ENCODE results near the gene S1PR3.

Gene S1PR3

GRCh38 chr9:89025553-89025952 lies 34.3 kb downstream of the S1PR3 start:
- in situ Hi-C loops (cut with HindIII; ENCODE audit: low sequenced_read_pairs): no loop called here

GRCh38 chr9:89026876-89027275 lies 35.6 kb downstream of the S1PR3 start:
- no peak for DNase-seq (ENCODE audit: low read depth)
- H3K4me3 ChIP-seq (ENCODE audit: low read depth, low read length): no peak overlapping the region
- in situ Hi-C loops (cut with HindIII; ENCODE audit: low sequenced_read_pairs): no loop called here
- TF ChIP-seq CTCF (IDR thresholded peaks at IDR 0.05; ENCODE audit: low read depth, low read length, missing control alignments): no peak

More at GRCh38 chr9:89025553-89025952, 34.3 kb downstream of the S1PR3 start:
- no peak overlapping the region for H3K4me3 ChIP-seq (ENCODE audit: low read depth, low read length)
- no peak for DNase-seq (ENCODE audit: low read depth)
- no peak for TF ChIP-seq CTCF (IDR thresholded peaks at IDR 0.05; ENCODE audit: low read depth, low read length, missing control alignments)

GRCh38 chr9:89029788-89030187 lies 38.5 kb downstream of the S1PR3 start:
- TF ChIP-seq CTCF (IDR thresholded peaks at IDR 0.05; ENCODE audit: low read depth, low read length, missing control alignments): no peak
- no peak overlapping the region for H3K4me3 ChIP-seq (ENCODE audit: low read depth, low read length)
- DNase-seq (ENCODE audit: low read depth): no peak
- in situ Hi-C loops (cut with HindIII; ENCODE audit: low sequenced_read_pairs): no loop called here

- DNase-seq (ENCODE audit: low read depth): no peak
- no peak overlapping the region for H3K4me3 ChIP-seq (ENCODE audit: low read depth, low read length)
- in situ Hi-C loops (cut with HindIII; ENCODE audit: low sequenced_read_pairs): no loop called here
- TF ChIP-seq CTCF (IDR thresholded peaks at IDR 0.05; ENCODE audit: low read depth, low read length, missing control alignments): no peak
Measured at GRCh38 chr9:89032173-89032572, 40.9 kb downstream of the S1PR3 start.

- in situ Hi-C loops (cut with HindIII; ENCODE audit: low sequenced_read_pairs): no loop called here
- no peak overlapping the region for H3K4me3 ChIP-seq (ENCODE audit: low read depth, low read length)
- DNase-seq (ENCODE audit: low read depth): no peak
- no peak for TF ChIP-seq CTCF (IDR thresholded peaks at IDR 0.05; ENCODE audit: low read depth, low read length, missing control alignments)
Measured at GRCh38 chr9:89032661-89033060, 41.4 kb downstream of the S1PR3 start.

GRCh38 chr9:89036383-89036782 lies 45.1 kb downstream of the S1PR3 start:
- no peak for TF ChIP-seq CTCF (IDR thresholded peaks at IDR 0.05; ENCODE audit: low read depth, low read length, missing control alignments)
- in situ Hi-C loops (cut with HindIII; ENCODE audit: low sequenced_read_pairs): no loop called here
- H3K4me3 ChIP-seq (ENCODE audit: low read depth, low read length): no peak overlapping the region
- DNase-seq (ENCODE audit: low read depth): no peak

GRCh38 chr9:89036891-89037290 lies 45.6 kb downstream of the S1PR3 start:
- in situ Hi-C loops (cut with HindIII; ENCODE audit: low sequenced_read_pairs): no loop called here
- no peak for DNase-seq (ENCODE audit: low read depth)
- H3K4me3 ChIP-seq (ENCODE audit: low read depth, low read length): no peak overlapping the region
- TF ChIP-seq CTCF (IDR thresholded peaks at IDR 0.05; ENCODE audit: low read depth, low read length, missing control alignments): no peak

All from astrocyte of the cerebellum (primary cell).